Natural killer cell (primary cell): ENCODE data around the gene LTB4R2. TPM values are rescaled to one million over a fixed set of nuclear protein-coding genes. Genes with fewer than 3 reads are reported as not detected.

Source experiments
- total RNA-seq, 4 donors: library from RNA; stranded (reverse); fragments of 120-200 nt in 1 of 4; gene quantifications; one replicate each; pipeline versions ENCODE4 v1.2.3 to v1.2.4, GENCODE V29; 2013 to 2022

LTB4R2 gene
- total RNA-seq, 3 donors from 2014 or later (not counting 1 experiment from before 2014, with no cell fraction given) = 27.6 to 40.5 (median 37.4) TPM

Other genes with a start within 250 kb of the LTB4R2 start
- not detected for gene CPNE6, start 238.6 kb upstream of the LTB4R2 start, total RNA-seq
- gene PCK2, start 215.8 kb upstream of the LTB4R2 start, total RNA-seq = 10 to 100 TPM in 2 of 3 donors, 1 to 10 TPM in 1; 9.8 to 13.8 (median 12.3) TPM
- 10 to 100 TPM; 77.5 to 99.3 (median 96.3) TPM for gene DCAF11, start 195.4 kb upstream of the LTB4R2 start, total RNA-seq
- 1 to 10 TPM in 2 of 3 donors, under 1 TPM in 1; 0.78 to 3.3 (median 2.8) TPM for gene NRL, start 195.2 kb upstream of the LTB4R2 start, total RNA-seq
- gene FITM1, start 179.5 kb upstream of the LTB4R2 start, total RNA-seq = 1 to 10 TPM in 2 of 3 donors, under 1 TPM in 1; 0.80 to 2.8 (median 2.3) TPM
- 100 to 1,000 TPM; 315 to 345 (median 318) TPM for gene PSME1, start 173.9 kb upstream of the LTB4R2 start, total RNA-seq
- 10 to 100 TPM in 2 of 3 donors, 1 to 10 TPM in 1; 9.3 to 12.3 (median 12.0) TPM for gene EMC9, start 168.5 kb upstream of the LTB4R2 start, total RNA-seq
- 100 to 1,000 TPM; 193 to 237 (median 234) TPM for gene PSME2, start 163.5 kb upstream of the LTB4R2 start, total RNA-seq
- gene RNF31, start 162.6 kb upstream of the LTB4R2 start, total RNA-seq = 100 to 1,000 TPM in 2 of 3 donors, 10 to 100 TPM in 1; 96.9 to 134 (median 125) TPM
- 100 to 1,000 TPM; 178 to 348 (median 319) TPM for gene IRF9, start 148.9 kb upstream of the LTB4R2 start, total RNA-seq
- gene REC8, start 138.1 kb upstream of the LTB4R2 start, total RNA-seq = 100 to 1,000 TPM in 2 of 3 donors, 10 to 100 TPM in 1; 77.7 to 138 (median 103) TPM
- gene IPO4, start 121.3 kb upstream of the LTB4R2 start, total RNA-seq = 10 to 100 TPM; 46.2 to 61.5 (median 51.9) TPM
- gene TM9SF1, start 114.7 kb upstream of the LTB4R2 start, total RNA-seq = 10 to 100 TPM; 15.2 to 32.1 (median 28.7) TPM
- gene TSSK4, start 104.4 kb upstream of the LTB4R2 start, total RNA-seq = 1 to 10 TPM; 1.3 to 2.9 (median 1.5) TPM
- 100 to 1,000 TPM; 105 to 118 (median 115) TPM for gene CHMP4A, start 96.7 kb upstream of the LTB4R2 start, total RNA-seq
- gene MDP1, start 94.1 kb upstream of the LTB4R2 start, total RNA-seq = 1 to 10 TPM; 4.0 to 6.1 (median 5.5) TPM
- 100 to 1,000 TPM in 1 of 3 donors, 10 to 100 TPM in 2; 93.6 to 109 (median 95.9) TPM for gene NEDD8, start 77.8 kb upstream of the LTB4R2 start, total RNA-seq
- 10 to 100 TPM; 46.5 to 63.3 (median 53.3) TPM for gene GMPR2, start 77.2 kb upstream of the LTB4R2 start, total RNA-seq
- gene TINF2, start 67.5 kb upstream of the LTB4R2 start, total RNA-seq = 100 to 1,000 TPM; 158 to 269 (median 176) TPM
- gene TGM1, start 47.0 kb upstream of the LTB4R2 start, total RNA-seq = 1 to 10 TPM; 1.7 to 4.9 (median 4.7) TPM
- gene RABGGTA, start 38.5 kb upstream of the LTB4R2 start, total RNA-seq = 10 to 100 TPM; 72.9 to 95.1 (median 88.5) TPM
- 10 to 100 TPM; 39.8 to 59.0 (median 43.3) TPM for gene DHRS1, start 10.4 kb upstream of the LTB4R2 start, total RNA-seq
- gene NOP9, start 10.3 kb upstream of the LTB4R2 start, total RNA-seq = 10 to 100 TPM; 34.9 to 47.8 (median 39.2) TPM
- 10 to 100 TPM; 40.0 to 59.6 (median 46.6) TPM for gene CIDEB, start 2.2 kb upstream of the LTB4R2 start, total RNA-seq
- gene LTB4R, start 1.4 kb downstream of the LTB4R2 start, total RNA-seq = 10 to 100 TPM; 33.5 to 55.7 (median 49.7) TPM
- gene ADCY4, start 24.9 kb downstream of the LTB4R2 start, total RNA-seq = 10 to 100 TPM in 2 of 3 donors, 1 to 10 TPM in 1; 9.8 to 17.6 (median 11.3) TPM
- gene RIPK3, start 29.9 kb downstream of the LTB4R2 start, total RNA-seq = 10 to 100 TPM; 36.1 to 58.2 (median 45.5) TPM
- gene NFATC4, start 58.0 kb downstream of the LTB4R2 start, total RNA-seq = not detected
- under 1 TPM; 0.23 to 0.53 (median 0.42) TPM for gene NYNRIN, start 88.9 kb downstream of the LTB4R2 start, total RNA-seq
- 1 to 10 TPM in 2 of 3 donors, under 1 TPM in 1; 0.75 to 1.5 (median 1.1) TPM for gene CBLN3, start 119.5 kb downstream of the LTB4R2 start, total RNA-seq
- 100 to 1,000 TPM; 106 to 141 (median 116) TPM for gene KHNYN, start 119.8 kb downstream of the LTB4R2 start, total RNA-seq
- gene SDR39U1, start 132.6 kb downstream of the LTB4R2 start, total RNA-seq = 100 to 1,000 TPM in 2 of 3 donors, 10 to 100 TPM in 1; 97.1 to 106 (median 100) TPM
- gene CMA1, start 198.1 kb downstream of the LTB4R2 start, total RNA-seq = under 1 TPM in 1 of 3 donors, not detected in 2; 0.63 TPM